HepG2 (cell line): Measurements from ENCODE around the gene GPS2. TPM values are rescaled to one million over a fixed set of nuclear protein-coding genes. Genes with fewer than 3 reads are reported as not detected.
A peak's percentile ranks its signal among the peaks of the same experiment; 100 is the strongest.

ENCODE experiments used
- NFE2L2 ChIP-seq: fragments of 150-350 bp; IDR thresholded peaks from 2 replicates; pipeline ENCODE4 v1.6.1; 2014; ENCODE audit warnings: low read length
- RBAK ChIP-seq: sonication (generic); formaldehyde crosslinking; IDR thresholded peaks from 2 replicates; pipeline ENCODE4 v1.5.1; 2020; ENCODE audit warnings: mild to moderate bottlenecking, missing genetic modification reagents
- RFX3 ChIP-seq: IDR thresholded peaks from 2 replicates; pipeline ENCODE4 v1.6.1; 2016; ENCODE audit warnings: missing biosample characterization, missing genetic modification reagents
- RXRA ChIP-seq: sonication (generic); formaldehyde crosslinking; IDR thresholded peaks from 2 replicates; pipeline ENCODE4 v1.5.1; 2020; ENCODE audit warnings: missing genetic modification reagents
- SALL1 ChIP-seq: sonication (generic); formaldehyde crosslinking; IDR thresholded peaks from 2 replicates; pipeline ENCODE4 v1.8.0; 2022; ENCODE audit warnings: mild to moderate bottlenecking, missing genetic modification reagents
- SOX13 ChIP-seq, 3 experiments: fragments of 450-650 bp in 1 of 3; sonication (generic) in 1 of 3; formaldehyde crosslinking in 1 of 3; IDR thresholded peaks in 2 of 3; conservative IDR thresholded peaks in 1 of 3; 2 replicates each; pipeline versions ENCODE4 v1.5.0 to v1.6.1; 2016 to 2020; ENCODE audit warnings: antibody characterized with exemption in 1 of 3, mild to moderate bottlenecking in 1 of 3, missing compliant biosample characterization in 1 of 3, missing genetic modification reagents in 1 of 3, moderate library complexity in 1 of 3
- SRSF4 ChIP-seq: fragments of 200-400 bp; formaldehyde crosslinking; IDR thresholded peaks from one replicate; pipeline ENCODE4 v1.6.1; 2018; ENCODE audit warnings: mild to moderate bottlenecking, low read depth, low read length, moderate library complexity; ENCODE audit not compliant: poor library complexity, severe bottlenecking
- STAT5B ChIP-seq: sonication (generic); formaldehyde crosslinking; IDR thresholded peaks from 2 replicates; pipeline ENCODE4 v1.4.0; 2020; ENCODE audit warnings: missing genetic modification reagents
- THAP7 ChIP-seq: sonication (generic); formaldehyde crosslinking; IDR thresholded peaks from 2 replicates; pipeline ENCODE4 v1.8.1; 2023; ENCODE audit warnings: mild to moderate bottlenecking, missing genetic modification reagents
- THAP8 ChIP-seq: sonication (generic); formaldehyde crosslinking; IDR thresholded peaks from 2 replicates; pipeline ENCODE4 v1.5.1; 2020; ENCODE audit warnings: missing genetic modification reagents, mild to moderate bottlenecking, borderline replicate concordance
- THYN1 ChIP-seq: sonication (generic); formaldehyde crosslinking; IDR thresholded peaks from 2 replicates; pipeline ENCODE4 v1.8.1; 2023; ENCODE audit warnings: low read depth, mild to moderate bottlenecking, moderate library complexity, missing genetic modification reagents, borderline replicate concordance
- ZKSCAN5 ChIP-seq: sonication (generic); formaldehyde crosslinking; IDR thresholded peaks from 2 replicates; pipeline ENCODE4 v1.5.1; 2020; ENCODE audit warnings: mild to moderate bottlenecking, missing genetic modification reagents
- ZNF292 ChIP-seq: sonication (generic); formaldehyde crosslinking; IDR thresholded peaks from 2 replicates; pipeline ENCODE4 v1.8.1; 2022; ENCODE audit warnings: mild to moderate bottlenecking, low read depth, missing genetic modification reagents, borderline replicate concordance
- ZNF775 ChIP-seq: sonication (generic); formaldehyde crosslinking; IDR thresholded peaks from 2 replicates; pipeline ENCODE4 v1.4.0; 2020; ENCODE audit warnings: missing genetic modification reagents, mild to moderate bottlenecking, moderate library complexity, borderline replicate concordance
- polyA plus RNA-seq, 8 experiments: library from polyadenylated mRNA; depleted of rRNA in 3 of 8; stranded (reverse) in 7 of 8; unstranded in 1 of 8; fragments of >200 nt; fragmentation: Illumina TruSeq in 4 of 8; extraction: Trizol in 4 of 8; gene quantifications; 2 replicates each; pipeline versions ENCODE4 v1.2.1 to v1.2.3, GENCODE V29; 2011 to 2016; ENCODE audit warnings: low read depth in 4 of 8, missing spikeins in 1 of 8, mixed read lengths in 1 of 8; ENCODE audit not compliant: insufficient read depth in 1 of 8
- total RNA-seq, 5 experiments: library from RNA; depleted of rRNA; stranded (reverse); fragments of >200 nt; fragmentation: Illumina TruSeq; extraction: Trizol; gene quantifications; 2 replicates each; pipeline ENCODE4 v1.2.3, GENCODE V29; 2016; ENCODE audit warnings: low read depth in 1 of 5
- TF ChIP-seq, protein P1 (sequence below): sonication (generic); formaldehyde crosslinking; IDR thresholded peaks from 2 replicates; pipeline ENCODE4 v1.5.1; 2020; ENCODE audit warnings: mild to moderate bottlenecking, missing genetic modification reagents
- TF ChIP-seq, protein P2 (sequence below): IDR thresholded peaks from 2 replicates; pipeline ENCODE4 v1.6.1; 2012; ENCODE audit warnings: low read depth, low read length, improper control_type of control experiment
- TF ChIP-seq, protein P3 (sequence below): sonication (generic); formaldehyde crosslinking; IDR thresholded peaks from 2 replicates; pipeline ENCODE4 v1.4.0; 2020; ENCODE audit warnings: missing genetic modification reagents, borderline replicate concordance
- TF ChIP-seq, protein P4 (sequence below): sonication (generic); formaldehyde crosslinking; IDR thresholded peaks from 2 replicates; pipeline ENCODE4 v1.4.0; 2020; ENCODE audit warnings: mild to moderate bottlenecking, missing genetic modification reagents

The GPS2 gene
- total and polyA plus RNA-seq, 2 of the 13 experiments (the other 11 are each of a cell fraction or from before 2014, with no cell fraction given), result 58.0 to 59.4 TPM

GRCh38 chr17:7293816-7294613 lies 21.1 kb downstream of the GPS2 start (continued):
- TF ChIP-seq, protein P1, sequence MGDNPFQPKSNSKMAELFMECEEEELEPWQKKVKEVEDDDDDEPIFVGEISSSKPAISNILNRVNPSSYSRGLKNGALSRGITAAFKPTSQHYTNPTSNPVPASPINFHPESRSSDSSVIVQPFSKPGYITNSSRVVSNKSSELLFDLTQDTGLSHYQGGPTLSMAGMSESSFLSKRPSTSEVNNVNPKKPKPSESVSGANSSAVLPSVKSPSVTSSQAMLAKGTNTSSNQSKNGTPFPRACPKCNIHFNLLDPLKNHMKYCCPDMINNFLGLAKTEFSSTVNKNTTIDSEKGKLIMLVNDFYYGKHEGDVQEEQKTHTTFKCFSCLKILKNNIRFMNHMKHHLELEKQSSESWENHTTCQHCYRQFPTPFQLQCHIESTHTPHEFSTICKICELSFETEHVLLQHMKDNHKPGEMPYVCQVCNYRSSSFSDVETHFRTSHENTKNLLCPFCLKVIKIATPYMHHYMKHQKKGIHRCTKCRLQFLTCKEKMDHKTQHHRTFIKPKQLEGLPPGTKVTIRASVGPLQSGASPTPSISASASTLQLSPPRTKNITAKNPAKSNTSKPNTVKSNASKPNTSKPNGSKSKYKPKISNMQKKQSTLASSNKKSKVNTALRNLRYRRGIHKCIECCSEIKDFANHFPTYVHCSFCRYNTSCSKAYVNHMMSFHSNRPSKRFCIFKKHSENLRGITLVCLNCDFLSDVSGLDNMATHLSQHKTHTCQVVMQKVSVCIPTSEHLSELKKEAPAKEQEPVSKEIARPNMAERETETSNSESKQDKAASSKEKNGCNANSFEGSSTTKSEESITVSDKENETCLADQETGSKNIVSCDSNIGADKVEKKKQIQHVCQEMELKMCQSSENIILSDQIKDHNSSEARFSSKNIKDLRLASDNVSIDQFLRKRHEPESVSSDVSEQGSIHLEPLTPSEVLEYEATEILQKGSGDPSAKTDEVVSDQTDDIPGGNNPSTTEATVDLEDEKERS, result no peak
- TF ChIP-seq SRSF4 (no peak), ZNF292 (no peak), THYN1 (CRISPR knock-in tag) (no peak), NFE2L2 (no peak), STAT5B (no peak), RFX3 (CRISPR knock-in tag) (no peak), THAP7 (CRISPR knock-in tag) (no peak), ZNF775 (CRISPR knock-in tag) (no peak), RXRA (CRISPR knock-in tag) (peak; percentile 95), ZKSCAN5 (CRISPR knock-in tag) (no peak), THAP8 (no peak), RBAK (no peak), SOX13 (IDR thresholded peaks at IDR 0.05) (no peak), SOX13 (CRISPR knock-in tag; conservative IDR thresholded peaks at IDR 0.05 in 1 of 2, IDR thresholded peaks at IDR 0.05 in 1 of 2) (0 out of 4 replicates have a peak, but pooled peaks of 1 of the 2 experiments have one; percentile 14), SALL1 (no peak)
- TF ChIP-seq, protein P2, sequence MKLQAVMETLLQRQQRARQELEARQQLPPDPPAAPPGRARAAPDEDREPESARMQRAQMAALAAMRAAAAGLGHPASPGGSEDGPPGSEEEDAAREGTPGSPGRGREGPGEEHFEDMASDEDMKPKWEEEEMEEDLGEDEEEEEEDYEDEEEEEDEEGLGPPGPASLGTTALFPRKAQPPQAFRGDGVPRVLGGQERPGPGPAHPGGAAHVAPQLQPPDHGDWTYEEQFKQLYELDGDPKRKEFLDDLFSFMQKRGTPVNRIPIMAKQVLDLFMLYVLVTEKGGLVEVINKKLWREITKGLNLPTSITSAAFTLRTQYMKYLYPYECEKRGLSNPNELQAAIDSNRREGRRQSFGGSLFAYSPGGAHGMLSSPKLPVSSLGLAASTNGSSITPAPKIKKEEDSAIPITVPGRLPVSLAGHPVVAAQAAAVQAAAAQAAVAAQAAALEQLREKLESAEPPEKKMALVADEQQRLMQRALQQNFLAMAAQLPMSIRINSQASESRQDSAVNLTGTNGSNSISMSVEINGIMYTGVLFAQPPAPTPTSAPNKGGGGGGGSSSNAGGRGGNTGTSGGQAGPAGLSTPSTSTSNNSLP, result no peak
- TF ChIP-seq, protein P3, sequence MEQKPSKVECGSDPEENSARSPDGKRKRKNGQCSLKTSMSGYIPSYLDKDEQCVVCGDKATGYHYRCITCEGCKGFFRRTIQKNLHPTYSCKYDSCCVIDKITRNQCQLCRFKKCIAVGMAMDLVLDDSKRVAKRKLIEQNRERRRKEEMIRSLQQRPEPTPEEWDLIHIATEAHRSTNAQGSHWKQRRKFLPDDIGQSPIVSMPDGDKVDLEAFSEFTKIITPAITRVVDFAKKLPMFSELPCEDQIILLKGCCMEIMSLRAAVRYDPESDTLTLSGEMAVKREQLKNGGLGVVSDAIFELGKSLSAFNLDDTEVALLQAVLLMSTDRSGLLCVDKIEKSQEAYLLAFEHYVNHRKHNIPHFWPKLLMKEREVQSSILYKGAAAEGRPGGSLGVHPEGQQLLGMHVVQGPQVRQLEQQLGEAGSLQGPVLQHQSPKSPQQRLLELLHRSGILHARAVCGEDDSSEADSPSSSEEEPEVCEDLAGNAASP (CRISPR knock-in tag), result peak; percentile 91; the same call in 1 of the 2 replicates
- TF ChIP-seq, protein P4, sequence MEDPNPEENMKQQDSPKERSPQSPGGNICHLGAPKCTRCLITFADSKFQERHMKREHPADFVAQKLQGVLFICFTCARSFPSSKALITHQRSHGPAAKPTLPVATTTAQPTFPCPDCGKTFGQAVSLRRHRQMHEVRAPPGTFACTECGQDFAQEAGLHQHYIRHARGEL (CRISPR knock-in tag), result no peak
